Activated naive CD4-positive, alpha-beta T cell treated with anti-CD3 and anti-CD28 coated beads for 36 hours (primary cell): ENCODE results near the gene SNRPD2. TPM values are rescaled to one million over a fixed set of nuclear protein-coding genes. Genes with fewer than 3 reads are reported as not detected.

ENCODE experiments used
- CTCF ChIA-PET: fragments of 350-600 bp; sonication (Branson Sonifier 250); formaldehyde crosslinking; loops from one replicate; lab custom pipeline; 2021; ENCODE audit warnings: antibody characterized with exemption; lab: Charles Lee
- DNase-seq: peaks from one replicate; pipeline ENCODE4 v3.0.0-alpha.2; 2020
- H3K27ac Mint-ChIP-seq: one replicate; pipeline ENCODE4 v1.8.0; 2021; ENCODE audit warnings: mild to moderate bottlenecking, mixed read lengths
- H3K27me3 Mint-ChIP-seq: one replicate; pipeline ENCODE4 v1.8.0; 2021; ENCODE audit warnings: low read depth, mixed read lengths
- H3K36me3 Mint-ChIP-seq: one replicate; pipeline ENCODE4 v1.8.0; 2021; ENCODE audit warnings: low read depth, mixed read lengths
- H3K4me1 Mint-ChIP-seq: one replicate; pipeline ENCODE4 v1.8.0; 2021; ENCODE audit warnings: low read depth, mixed read lengths
- H3K4me3 Mint-ChIP-seq: one replicate; pipeline ENCODE4 v1.8.0; 2021; ENCODE audit warnings: mild to moderate bottlenecking, moderate library complexity, mixed read lengths
- H3K9me3 Mint-ChIP-seq: one replicate; pipeline ENCODE4 v1.8.0; 2021; ENCODE audit warnings: mixed read lengths
- intact Hi-C: fragments of 100-400 bp; cut with micrococcal nuclease; formaldehyde crosslinking; loops from one replicate; pipeline ENCODE4 v1.15.1; 2023
- total RNA-seq, 2 experiments: library from RNA; stranded (reverse); gene quantifications; one replicate each; pipeline ENCODE4 v1.2.3, GENCODE V29; 2021

The SNRPD2 gene
- total RNA-seq, 2 experiments from 2014 or later: 976 to 988 TPM

GRCh38 chr19:45645631-45646344 is 46.0 kb downstream of the SNRPD2 start:
- no peaks in the 10 kb centered on the region for H3K9me3 Mint-ChIP-seq
- peaks cover 31% of the 10 kb centered on the region for H3K4me1 Mint-ChIP-seq
- peaks cover 3% of the 10 kb centered on the region for H3K27me3 Mint-ChIP-seq
- intact Hi-C loops: loop anchor here (10.0 kb wide), 1 partner anchor 201 kb away; no protein-coding TSS in a partner anchor
- peaks cover 5% of the 10 kb centered on the region for H3K36me3 Mint-ChIP-seq
- peak; percentile 88 for DNase-seq
- peak overlapping the region; percentile 78 for H3K4me3 Mint-ChIP-seq
- CTCF ChIA-PET: interaction anchor here (1.0 to 2.9 kb wide), 3 partner anchors 87 to 151 kb away, joined by 3 to 8 read pairs (median 5); partner anchors contain the start of gene SIX5
- peak overlapping the region; percentile 63 for H3K27ac Mint-ChIP-seq

- intact Hi-C loops: loop anchor here (10.0 kb wide), 1 partner anchor 200 kb away; no protein-coding TSS in a partner anchor
- DNase-seq: peak; percentile 37
- Mint-ChIP-seq H3K27ac (no peak overlapping the region), H3K36me3 (peaks cover 7% of the 10 kb centered on the region), H3K27me3 (peaks cover 3% of the 10 kb centered on the region), H3K4me1 (peaks cover 34% of the 10 kb centered on the region), H3K9me3 (no peaks in the 10 kb centered on the region), H3K4me3 (peak overlapping the region; percentile 78)
- CTCF ChIA-PET: interaction anchor here (1.0 to 2.9 kb wide), 2 partner anchors 87 to 150 kb away, joined by 3 to 8 read pairs; no protein-coding TSS in a partner anchor
Observed at GRCh38 chr19:45645068-45645630, 46.6 kb downstream of the SNRPD2 start.

GRCh38 chr19:45643927-45644771 is 47.6 kb downstream of the SNRPD2 start:
- H3K36me3 Mint-ChIP-seq: peaks cover 10% of the 10 kb centered on the region
- DNase-seq: no peak
- H3K27ac Mint-ChIP-seq: peak overlapping the region; percentile 99
- peaks cover 37% of the 10 kb centered on the region for H3K4me1 Mint-ChIP-seq
- peaks cover 3% of the 10 kb centered on the region for H3K27me3 Mint-ChIP-seq
- no peaks in the 10 kb centered on the region for H3K9me3 Mint-ChIP-seq
- CTCF ChIA-PET: interaction anchor here (0.6 to 2.9 kb wide), 9 partner anchors 10 to 205 kb away, joined by 3 to 10 read pairs (median 5); no protein-coding TSS in a partner anchor
- peak overlapping the region; percentile 65 for H3K4me3 Mint-ChIP-seq
- intact Hi-C loops: loop anchor here (1.0 to 10.0 kb wide), 7 partner anchors 30 to 199 kb away; partner anchors contain the start of genes RTN2 and VASP

- intact Hi-C loops: loop anchor here (1.0 to 10.0 kb wide), 7 partner anchors 29 to 198 kb away; partner anchors contain the start of genes RTN2 and VASP
- H3K4me3 Mint-ChIP-seq: peak overlapping the region; percentile 65
- DNase-seq: peak; percentile 98
- H3K36me3 Mint-ChIP-seq: peaks cover 16% of the 10 kb centered on the region
- CTCF ChIA-PET: interaction anchor here (0.5 to 2.9 kb wide), 18 partner anchors 9 to 726 kb away, joined by 3 to 38 read pairs (median 4); no protein-coding TSS in a partner anchor
- peak overlapping the region; percentile 99 for H3K27ac Mint-ChIP-seq
- peaks cover 3% of the 10 kb centered on the region for H3K27me3 Mint-ChIP-seq
- no peaks in the 10 kb centered on the region for H3K9me3 Mint-ChIP-seq
- peaks cover 46% of the 10 kb centered on the region for H3K4me1 Mint-ChIP-seq
Observed at GRCh38 chr19:45643024-45643926, 48.5 kb downstream of the SNRPD2 start.

- DNase-seq: peak; percentile 96
- intact Hi-C loops: loop anchor here (1.0 to 10.0 kb wide), 8 partner anchors 11 to 197 kb away; partner anchors contain the start of genes OPA3, QPCTL and RTN2
- H3K27me3 Mint-ChIP-seq: peaks cover 3% of the 10 kb centered on the region
- H3K27ac Mint-ChIP-seq: peak overlapping the region; percentile 99
- H3K4me3 Mint-ChIP-seq: peak overlapping the region; percentile 99
- CTCF ChIA-PET: interaction anchor here (0.5 to 2.5 kb wide), 23 partner anchors 10 to 222 kb away, joined by 3 to 38 read pairs (median 6); partner anchors contain the start of genes QPCTL, SNRPD2 and SYMPK
- peaks cover 46% of the 10 kb centered on the region for H3K4me1 Mint-ChIP-seq
- no peaks in the 10 kb centered on the region for H3K9me3 Mint-ChIP-seq
- peaks cover 23% of the 10 kb centered on the region for H3K36me3 Mint-ChIP-seq
Observed at GRCh38 chr19:45641274-45642105, 50.3 kb downstream of the SNRPD2 start.

GRCh38 chr19:45640849-45641273 is 50.9 kb downstream of the SNRPD2 start:
- H3K9me3 Mint-ChIP-seq: no peaks in the 10 kb centered on the region
- CTCF ChIA-PET: interaction anchor here (1.0 to 2.5 kb wide), 9 partner anchors 9 to 125 kb away, joined by 3 to 38 read pairs (median 7); partner anchors contain the start of genes QPCTL and SNRPD2

GRCh38 chr19:45638930-45639729 is 52.6 kb downstream of the SNRPD2 start, which contains the start of gene EML2:
EML2 (minus strand) TSS chr19:45639397; CDS start chr19:45639376, 21 bp downstream.
- H3K4me3 Mint-ChIP-seq: peak within 1 kb of the TSS; percentile 92
- CTCF ChIA-PET: interaction anchor here (0.9 to 1.4 kb wide), 4 partner anchors 8 to 81 kb away, joined by 3 to 4 read pairs (median 4); no protein-coding TSS in a partner anchor
- H3K9me3 Mint-ChIP-seq: no peaks in the 10 kb centered on the region
- peaks cover 38% of the 10 kb centered on the region for H3K4me1 Mint-ChIP-seq
- H3K27ac Mint-ChIP-seq: peak within 1 kb of the TSS; percentile 86
- peaks cover 29% of the 10 kb centered on the region for H3K36me3 Mint-ChIP-seq
- intact Hi-C loops: no loop called here
- no peaks in the 10 kb centered on the region for H3K27me3 Mint-ChIP-seq
- peak; percentile 67 for DNase-seq

More at GRCh38 chr19:45640849-45641273, 50.9 kb downstream of the SNRPD2 start:
- Mint-ChIP-seq H3K27me3 (peaks cover 3% of the 10 kb centered on the region), H3K4me1 (peaks cover 42% of the 10 kb centered on the region), H3K4me3 (peak overlapping the region; percentile 99), H3K27ac (peak overlapping the region; percentile 99), H3K36me3 (peaks cover 28% of the 10 kb centered on the region)
- intact Hi-C loops: loop anchor here (10.0 kb wide), 1 partner anchor 196 kb away; no protein-coding TSS in a partner anchor
- DNase-seq: peak; percentile 72

GRCh38 chr19:45637890-45638667 is 53.7 kb downstream of the SNRPD2 start:
- Mint-ChIP-seq H3K27me3 (no peaks in the 10 kb centered on the region), H3K36me3 (peaks cover 33% of the 10 kb centered on the region), H3K4me1 (peaks cover 28% of the 10 kb centered on the region), H3K4me3 (peak overlapping the region; percentile 92), H3K27ac (no peak overlapping the region), H3K9me3 (no peaks in the 10 kb centered on the region)
- DNase-seq: no peak
- CTCF ChIA-PET: interaction anchor here (0.9 to 1.0 kb wide), 2 partner anchors 15 to 80 kb away, joined by 3 to 4 read pairs; no protein-coding TSS in a partner anchor
- intact Hi-C loops: no loop called here
